Endothelial cell of coronary artery (primary cell): ENCODE data around the gene MAP3K12. TPM values are rescaled to one million over a fixed set of nuclear protein-coding genes. Genes with fewer than 3 reads are reported as not detected.

Source experiments
- total RNA-seq: library from RNA; depleted of rRNA; stranded (reverse); fragments of >200 nt; gene quantifications from 2 replicates; pipeline ENCODE4 v1.2.3, GENCODE V29; 2014

MAP3K12 gene
- total RNA-seq, result 15.9 and 18.9 TPM in 2 replicates

GRCh38 chr12:53499266-53500141, at the start of gene MAP3K12:
Gene MAP3K12 (minus strand): TSS chr12:53499458. CDS start chr12:53487391, 12,067 bp downstream.

GRCh38 chr12:53506881-53507602, 7.8 kb upstream of the MAP3K12 start, which contains the start of gene NPFF:
Gene NPFF (minus strand): TSS chr12:53507484. CDS start chr12:53507474, 10 bp downstream.

GRCh38 chr12:53500776-53501614, 1.7 kb upstream of the MAP3K12 start, which contains the start of gene TARBP2:
Gene TARBP2 (plus strand): TSS chr12:53501283. CDS start chr12:53501409, 126 bp downstream.

GRCh38 chr12:53451661-53452158, 47.5 kb downstream of the MAP3K12 start, which contains the start of gene PCBP2:
Gene PCBP2 (plus strand): TSS chr12:53452102. CDS start chr12:53454801, 2,699 bp downstream.

GRCh38 chr12:53441040-53441833, 58.0 kb downstream of the MAP3K12 start, which contains the start of gene PRR13:
Gene PRR13 (plus strand): TSS chr12:53441734. CDS start chr12:53442715, 981 bp downstream.

Other genes with a start within 250 kb of the MAP3K12 start
- 3.6 and 5.9 TPM in 2 replicates for gene ESPL1, start 231.2 kb downstream of the MAP3K12 start, total RNA-seq
- gene PFDN5, start 203.9 kb downstream of the MAP3K12 start, total RNA-seq, result 563 and 625 TPM in 2 replicates
- 40.4 and 45.9 TPM in 2 replicates for gene MYG1, start 199.8 kb downstream of the MAP3K12 start, total RNA-seq
- 37.4 and 39.6 TPM in 2 replicates for gene AAAS, start 177.8 kb downstream of the MAP3K12 start, total RNA-seq
- not detected in 2 replicates for gene SP7, start 163.1 kb downstream of the MAP3K12 start, total RNA-seq
- gene SP1, start 119.3 kb downstream of the MAP3K12 start, total RNA-seq, result 21.2 and 28.2 TPM in 2 replicates
- 0.09 TPM in 1 of 2 replicates, not detected in the other for gene AMHR2, start 75.6 kb downstream of the MAP3K12 start, total RNA-seq
- gene PRR13, start 57.7 kb downstream of the MAP3K12 start, total RNA-seq, result 17.5 and 20.3 TPM in 2 replicates
- 268 and 352 TPM in 2 replicates for gene PCBP2, start 47.4 kb downstream of the MAP3K12 start, total RNA-seq
- gene TARBP2, start 1.8 kb upstream of the MAP3K12 start, total RNA-seq, result 42.1 and 49.3 TPM in 2 replicates
- gene NPFF, start 8.0 kb upstream of the MAP3K12 start, total RNA-seq, result not detected in 2 replicates
- 8.4 and 9.2 TPM in 2 replicates for gene ATF7, start 126.9 kb upstream of the MAP3K12 start, total RNA-seq
- gene ATP5MC2, start 176.6 kb upstream of the MAP3K12 start, total RNA-seq, result 121 and 123 TPM in 2 replicates
- 50.7 and 71.8 TPM in 2 replicates for gene CALCOCO1, start 228.0 kb upstream of the MAP3K12 start, total RNA-seq